ENCODE data around the gene USF2.

- TF ChIP-seq MAX (IDR thresholded peaks at IDR 0.05) (no peak), CTCF (IDR thresholded peaks at IDR 0.05) (no peak), RARB (CRISPR knock-in tag; IDR thresholded peaks at IDR 0.05) (no peak), ELK1 (IDR thresholded peaks at IDR 0.05; ENCODE audit: low read depth, low read length) (no peak), EP300 (IDR thresholded peaks at IDR 0.05) (no peak), POLR2A (IDR thresholded peaks at IDR 0.05; ENCODE audit: low read length) (no peak), JUN (IDR thresholded peaks at IDR 0.05) (no peak), USF2 (IDR thresholded peaks at IDR 0.05) (no peak), RAD21 (conservative IDR thresholded peaks at IDR 0.05 in 1 of 2, IDR thresholded peaks at IDR 0.05 in 1 of 2) (no peak), REST (IDR thresholded peaks at IDR 0.05) (no peak), MYC (IDR thresholded peaks at IDR 0.05; ENCODE audit: borderline replicate concordance, low read length) (no peak)
These were observed 12.2 kb upstream of the USF2 start for GRCh38 chr19:35256566-35256965.

Measured in A549 (cell line).